HG02759 (cell line): Measurements from ENCODE around the gene RAB10.
"Not testable (repeated sequence)": the region's sequence is repeated elsewhere in the genome, so short reads cannot be mapped to it uniquely, and the experiment has no call there.

Source experiments
- ATAC-seq: cut with Tn5 transposase; IDR thresholded peaks from one replicate; pipeline ENCODE4 v1.9.1; 2021; ENCODE audit warnings: mild to moderate bottlenecking, moderate library complexity; ENCODE audit not compliant: unreplicated experiment

The RAB10 gene

GRCh38 chr2:26086779-26087178, 52.9 kb downstream of the RAB10 start:
- no peak for ATAC-seq

- no peak for ATAC-seq
These were observed 54.3 kb downstream of the RAB10 start for GRCh38 chr2:26088038-26088643.

- not testable (repeated sequence) for ATAC-seq
These were observed 55.0 kb downstream of the RAB10 start for GRCh38 chr2:26088931-26089330.

GRCh38 chr2:26089337-26089736, 55.5 kb downstream of the RAB10 start:
- ATAC-seq = no peak

DNA sequence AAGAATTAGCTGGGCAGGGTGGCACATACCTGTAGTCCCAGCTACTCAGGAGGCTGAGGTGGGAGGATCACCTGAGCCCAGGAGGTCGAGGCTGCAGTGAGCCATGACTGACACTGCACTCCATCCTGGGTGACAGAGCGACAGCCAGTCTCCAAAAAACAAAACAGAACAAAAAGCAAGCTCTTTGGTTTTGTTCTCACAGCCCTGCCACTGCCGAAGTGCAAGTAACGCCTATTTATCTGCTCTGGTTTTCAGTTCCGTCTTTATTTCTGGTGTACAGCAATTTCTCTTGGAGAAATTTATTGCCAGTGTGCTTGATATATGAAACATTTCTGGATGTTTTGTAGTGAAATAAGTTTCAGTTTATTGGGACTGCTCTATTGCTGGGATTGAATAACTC, 61.9 kb downstream of the RAB10 start:
- ATAC-seq = no peak

DNA sequence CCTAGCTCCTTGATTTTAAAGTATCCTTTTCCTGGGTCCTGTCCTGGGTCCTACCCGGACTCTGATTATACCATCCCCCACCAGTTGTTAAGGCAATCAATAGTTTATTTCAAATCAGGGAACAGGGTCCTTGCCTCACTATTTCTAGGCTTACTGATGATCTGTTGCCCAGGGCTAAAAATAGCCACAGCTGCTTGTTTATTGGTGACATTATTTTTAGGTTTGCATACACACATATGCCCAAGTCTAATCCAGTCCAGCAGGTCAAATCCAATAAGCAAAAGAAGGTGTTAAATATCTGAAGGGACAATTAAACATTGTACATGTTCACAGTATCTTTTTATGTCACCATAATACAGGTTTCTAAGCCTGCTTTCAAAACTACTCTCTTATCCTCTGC, 66.0 kb downstream of the RAB10 start:
- no peak for ATAC-seq

DNA sequence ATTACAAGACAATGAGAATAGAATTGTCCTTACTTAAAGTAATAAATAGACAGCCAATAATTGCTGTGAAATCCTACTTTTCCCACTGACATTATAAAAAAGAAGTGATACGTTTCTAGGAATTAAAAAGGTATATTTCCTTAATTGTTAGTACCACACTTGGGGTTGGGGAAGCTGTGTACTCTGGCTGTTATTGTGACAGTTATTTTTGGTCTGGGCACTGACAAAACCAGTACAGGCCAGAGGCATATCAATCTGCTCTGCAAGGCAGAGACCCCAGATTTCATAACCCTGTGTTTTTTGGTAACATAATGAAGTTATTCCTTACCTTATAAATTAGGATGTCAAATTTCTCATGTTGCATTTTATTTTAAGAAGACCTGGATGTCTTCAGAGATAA, 66.5 kb downstream of the RAB10 start:
- no peak for ATAC-seq

GRCh38 chr2:26103752-26104151, 69.9 kb downstream of the RAB10 start:
- no peak for ATAC-seq

DNA sequence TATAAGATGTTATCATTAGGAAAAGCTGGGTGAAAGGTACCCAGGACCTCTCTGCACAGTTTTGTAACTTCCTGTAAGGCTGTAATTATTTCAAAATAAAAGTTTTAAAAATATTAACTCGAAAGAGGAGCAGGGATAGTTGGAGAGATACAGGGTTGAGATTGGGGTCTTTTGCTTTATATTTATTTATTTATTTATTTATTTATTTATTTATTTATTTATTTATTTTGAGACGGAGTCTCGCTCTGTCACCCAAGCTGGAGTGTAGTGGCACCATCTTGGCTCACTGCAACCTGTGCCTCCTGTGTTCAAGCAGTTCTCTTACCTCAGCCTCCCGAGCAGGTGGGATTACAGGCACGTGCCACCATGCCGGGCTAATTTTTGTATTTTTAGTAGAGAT, 74.8 kb downstream of the RAB10 start:
- ATAC-seq = not testable (repeated sequence)

DNA sequence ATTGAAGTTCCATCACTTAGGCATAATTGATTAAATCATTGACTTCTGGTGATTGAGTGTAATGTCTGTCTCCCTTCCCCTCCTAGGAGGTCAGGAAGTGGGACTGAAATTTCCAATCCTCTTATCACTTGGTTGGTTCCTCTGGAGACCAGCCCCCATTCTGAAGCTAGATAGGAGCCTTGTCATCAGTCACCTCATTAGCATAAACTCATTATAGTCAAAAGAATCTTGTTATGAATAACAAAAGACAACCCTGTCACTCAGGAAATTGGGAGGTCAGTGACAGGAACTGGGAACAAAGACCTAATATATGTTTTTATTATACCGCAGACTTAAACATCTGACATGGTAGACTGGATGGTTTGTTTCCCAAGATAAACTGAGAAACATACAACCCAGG, 78.3 kb downstream of the RAB10 start:
- no peak for ATAC-seq

GRCh38 chr2:26114151-26114550, 80.3 kb downstream of the RAB10 start:
- no peak for ATAC-seq

- ATAC-seq = no peak
These were observed 84.8 kb downstream of the RAB10 start for GRCh38 chr2:26118682-26119081.

- ATAC-seq = no peak
These were observed 85.6 kb downstream of the RAB10 start for GRCh38 chr2:26119521-26119920.

GRCh38 chr2:26122630-26123029, 88.7 kb downstream of the RAB10 start:
- no peak for ATAC-seq

DNA sequence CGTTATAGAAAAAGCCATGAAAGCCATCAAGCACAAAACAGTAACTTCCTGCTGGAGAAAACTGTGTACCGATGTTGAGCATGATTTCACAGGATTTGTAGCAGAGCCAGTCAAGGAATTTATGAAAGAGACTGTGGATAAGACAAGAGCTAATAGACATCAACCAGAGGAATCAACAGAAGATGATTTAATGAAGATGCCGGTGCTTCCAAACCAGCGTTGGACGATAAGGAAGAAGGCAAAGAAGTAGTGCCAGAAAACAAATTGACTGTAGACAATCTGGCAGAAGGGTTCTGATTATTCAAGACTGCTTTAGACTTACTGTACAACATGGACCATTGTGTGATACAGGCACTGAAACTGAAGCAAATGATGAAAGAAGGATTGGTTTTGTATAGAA, 89.5 kb downstream of the RAB10 start:
- ATAC-seq = no peak

- ATAC-seq = no peak
These were observed 92.2 kb downstream of the RAB10 start for GRCh38 chr2:26126074-26126473.

- ATAC-seq = no peak
These were observed 94.3 kb downstream of the RAB10 start for GRCh38 chr2:26128176-26128575.

DNA sequence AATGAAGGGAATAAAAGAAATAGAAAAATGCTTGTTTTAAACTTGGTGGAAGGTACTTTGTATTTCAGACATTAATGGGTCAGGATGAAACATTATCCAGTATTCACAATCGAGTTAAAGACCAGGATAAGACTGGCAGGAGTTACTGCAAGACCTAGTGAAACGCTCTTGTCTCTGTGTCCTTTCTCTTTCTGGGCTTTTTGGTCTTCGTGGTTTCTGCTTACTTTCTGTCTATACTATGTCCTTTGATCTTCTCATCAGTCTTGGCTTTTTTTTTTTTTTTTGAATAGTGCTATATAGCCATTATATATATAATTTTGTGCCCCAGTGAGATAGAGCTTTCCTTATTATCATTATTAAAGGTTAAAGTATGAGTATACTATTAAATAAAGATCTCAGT, 96.9 kb downstream of the RAB10 start:
- no peak for ATAC-seq

DNA sequence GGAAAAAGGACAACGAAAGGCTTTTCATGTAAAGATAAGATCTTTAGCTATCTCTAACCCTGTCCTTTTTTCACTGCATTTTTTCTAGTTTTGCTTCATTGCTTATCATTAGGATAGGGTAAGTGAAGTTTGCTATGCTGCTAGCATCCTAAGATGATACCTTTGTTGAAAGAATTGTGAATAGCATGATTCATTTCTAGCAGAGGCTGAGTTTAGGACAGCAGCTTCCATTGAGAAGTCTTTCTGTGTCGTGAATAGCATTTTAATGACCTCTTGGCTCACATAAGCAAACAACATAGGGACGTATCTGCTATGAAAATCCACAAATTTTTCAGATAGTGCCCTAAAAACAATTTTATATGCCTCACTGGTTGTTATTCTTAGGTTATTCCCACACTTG, 102.6 kb downstream of the RAB10 start:
- ATAC-seq = no peak

- ATAC-seq = no peak
These were observed 105.6 kb downstream of the RAB10 start for GRCh38 chr2:26139269-26140183.

DNA sequence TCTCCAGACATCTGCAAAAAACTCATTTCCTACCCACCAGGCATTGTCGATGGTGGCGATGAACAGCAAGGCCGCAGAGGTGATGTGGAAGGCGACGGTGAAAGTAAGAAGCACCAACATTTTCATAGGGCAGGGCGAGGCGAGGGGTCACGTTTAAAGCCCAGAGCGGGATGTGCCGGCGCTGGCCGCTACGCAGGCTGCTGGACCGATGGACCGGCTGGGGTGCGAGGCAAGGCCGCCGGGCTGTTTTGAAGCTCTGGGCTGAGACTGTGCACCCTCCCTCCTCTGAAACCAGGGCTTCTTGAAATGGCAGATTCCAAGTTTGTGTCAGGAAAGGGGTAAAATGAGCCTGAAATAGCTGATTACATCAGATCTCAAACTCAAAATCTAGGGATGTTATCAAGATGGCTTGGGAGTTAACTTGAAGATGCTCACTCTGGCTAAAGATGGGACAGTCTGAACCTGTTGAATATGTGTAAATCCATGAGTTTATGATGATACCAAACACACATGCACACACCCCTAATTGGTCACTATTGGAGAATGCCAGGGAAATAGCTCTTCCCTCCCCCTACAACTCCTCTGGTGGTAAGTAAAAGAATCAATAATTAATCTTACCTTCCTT, 107.4 kb downstream of the RAB10 start:
- no peak for ATAC-seq

DNA sequence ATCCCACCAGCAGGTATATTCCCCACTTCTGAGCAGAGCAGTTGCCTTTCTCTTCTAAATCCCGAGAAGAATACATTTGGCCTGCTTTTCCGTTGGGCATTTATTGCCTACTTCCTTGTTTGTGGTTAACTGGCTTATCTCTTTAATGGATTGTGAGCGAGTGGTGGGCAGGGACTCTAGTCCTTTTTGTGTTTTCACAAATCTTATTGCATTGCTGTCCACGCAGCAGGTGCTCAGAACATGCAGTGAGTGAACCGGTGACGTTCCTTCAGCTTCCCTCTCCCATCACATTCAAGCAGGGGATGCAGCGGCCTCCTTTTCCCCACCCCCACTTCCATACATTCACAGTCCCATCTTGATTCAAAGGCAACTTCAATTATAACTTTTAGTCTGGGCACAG, 110.1 kb downstream of the RAB10 start:
- ATAC-seq = no peak
